Measurements from ENCODE around the gene ULK2. TPM values are rescaled to one million over a fixed set of nuclear protein-coding genes. Genes with fewer than 3 reads are reported as not detected.
A peak's percentile ranks its signal among the peaks of the same experiment; 100 is the strongest.

ULK2 gene
- total RNA-seq, result 10 to 100 TPM in 3 of 4 donors, 1 to 10 TPM in 1; 7.4 to 20.4 (median 14.2) TPM

DNA sequence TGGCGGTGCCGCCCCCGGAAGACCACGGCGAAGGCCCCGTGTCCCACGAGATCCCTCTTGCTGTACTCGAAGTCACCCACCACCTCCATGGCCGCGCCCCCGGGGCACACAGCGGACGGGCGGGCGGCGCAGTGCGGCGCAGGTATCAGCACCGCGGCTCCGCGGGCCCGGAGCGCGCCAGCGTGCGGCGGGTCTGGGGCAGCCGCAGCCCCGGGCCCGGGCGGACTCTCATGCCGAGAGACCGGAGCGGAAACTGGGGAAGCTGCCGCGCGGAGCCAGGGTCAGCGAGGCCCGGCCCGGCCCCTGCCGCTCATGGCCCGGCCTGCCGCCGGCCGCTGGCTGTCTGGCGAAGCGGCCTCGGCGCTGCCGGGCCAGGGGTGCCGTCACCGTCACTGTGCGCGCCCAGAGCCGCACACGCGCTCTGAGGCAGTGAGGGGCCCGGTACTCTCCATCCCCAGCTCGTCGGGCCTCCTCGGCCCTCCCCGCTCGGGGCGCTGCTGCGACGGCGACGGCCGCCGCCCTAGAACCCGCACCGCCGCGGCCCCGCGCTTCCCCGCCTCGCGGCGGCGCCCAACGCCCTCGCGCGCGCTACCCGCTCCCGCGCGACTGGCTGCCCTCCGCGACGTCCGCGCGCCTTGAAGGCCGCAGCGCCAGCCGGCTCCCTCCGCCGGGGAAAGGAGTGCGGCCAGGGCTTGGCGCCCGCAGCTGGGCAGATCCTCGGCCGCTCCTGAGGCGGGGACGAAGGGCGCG, at the start of gene ULK2:
ULK2 (minus strand) TSS at position 608 of the 750 bp plus-strand sequence; CDS start at position 89, 519 bp downstream.
- H3K4me3 ChIP-seq, result peak within 1 kb of the TSS; percentile 61 to 74 (median 69)
- H3K4me1 ChIP-seq, result peaks cover 0 to 9% of the 10 kb centered on the region in 2 donors
- ATAC-seq (peak; percentile 67 to 74), DNase-seq (peak in 1 of 2 donors; percentile 32)
- H3K27ac ChIP-seq, result peak within 1 kb of the TSS; percentile 41 to 76 (median 70)
- H3K9me3 ChIP-seq, result no peaks in the 10 kb centered on the region
- TF ChIP-seq CTCF (IDR thresholded peaks at IDR 0.05 in 4 of 5, conservative IDR thresholded peaks at IDR 0.05 in 1 of 5) (no peak), POLR2A (IDR thresholded peaks at IDR 0.05) (peak; percentile 73 to 85)
- H3K36me3 ChIP-seq, result peaks cover 0 to 10% of the 10 kb centered on the region in 2 donors
- in situ Hi-C loops (cut with MboI; ENCODE audit: low sequenced_read_pairs in 4 of 4), result no loop called here
- H3K27me3 ChIP-seq, result no peaks in the 10 kb centered on the region
- intact Hi-C loops (cut with DNase I; ENCODE audit: low total_unique reads), result no loop called here

- Histone ChIP-seq H3K27me3 (no peaks in the 10 kb centered on the region), H3K9me3 (no peaks in the 10 kb centered on the region), H3K4me1 (no peaks in the 10 kb centered on the region), H3K36me3 (peaks cover 4 to 90% of the 10 kb centered on the region in 2 donors), H3K4me3 (no peak overlapping the region), H3K27ac (no peak overlapping the region)
- in situ Hi-C loops (cut with MboI; ENCODE audit: low sequenced_read_pairs in 4 of 4) (no loop called here), intact Hi-C loops (cut with DNase I; ENCODE audit: low total_unique reads) (no loop called here)
- TF ChIP-seq CTCF (IDR thresholded peaks at IDR 0.05 in 4 of 5, conservative IDR thresholded peaks at IDR 0.05 in 1 of 5) (no peak), POLR2A (IDR thresholded peaks at IDR 0.05) (no peak)
- ATAC-seq, result no peak
- no peak for DNase-seq
Measured at GRCh38 chr17:19915245-19915978, 47.7 kb upstream of the ULK2 start.

- ATAC-seq (no peak), DNase-seq (no peak)
- Histone ChIP-seq H3K27ac (no peak overlapping the region), H3K4me1 (no peaks in the 10 kb centered on the region), H3K36me3 (peaks cover 4 to 85% of the 10 kb centered on the region in 2 donors), H3K9me3 (no peaks in the 10 kb centered on the region), H3K4me3 (no peak overlapping the region), H3K27me3 (no peaks in the 10 kb centered on the region)
- in situ Hi-C loops (cut with MboI; ENCODE audit: low sequenced_read_pairs in 4 of 4), result no loop called here
- TF ChIP-seq POLR2A (IDR thresholded peaks at IDR 0.05) (no peak), CTCF (IDR thresholded peaks at IDR 0.05 in 4 of 5, conservative IDR thresholded peaks at IDR 0.05 in 1 of 5) (no peak)
- intact Hi-C loops (cut with DNase I; ENCODE audit: low total_unique reads), result no loop called here
Measured at GRCh38 chr17:19911033-19911432, 43.3 kb upstream of the ULK2 start.

- TF ChIP-seq POLR2A (IDR thresholded peaks at IDR 0.05), result no peak
- no peak for TF ChIP-seq CTCF (IDR thresholded peaks at IDR 0.05 in 4 of 5, conservative IDR thresholded peaks at IDR 0.05 in 1 of 5)
- intact Hi-C loops (cut with DNase I; ENCODE audit: low total_unique reads) (no loop called here), in situ Hi-C loops (cut with MboI; ENCODE audit: low sequenced_read_pairs in 4 of 4) (no loop called here)
- Histone ChIP-seq H3K4me1 (no peaks in the 10 kb centered on the region), H3K9me3 (no peaks in the 10 kb centered on the region), H3K27me3 (no peaks in the 10 kb centered on the region), H3K36me3 (peaks cover 4 to 88% of the 10 kb centered on the region in 2 donors), H3K27ac (no peak overlapping the region), H3K4me3 (no peak overlapping the region)
- DNase-seq (no peak), ATAC-seq (no peak)
Measured at GRCh38 chr17:19909139-19909538, 41.4 kb upstream of the ULK2 start.
